Activated naive CD4-positive, alpha-beta T cell treated with anti-CD3 and anti-CD28 coated beads for 36 hours (primary cell): ENCODE results near the gene PDCD1LG2. TPM values are rescaled to one million over a fixed set of nuclear protein-coding genes. Genes with fewer than 3 reads are reported as not detected.

Experiments used
- CTCF ChIA-PET: fragments of 350-600 bp; sonication (Branson Sonifier 250); formaldehyde crosslinking; loops from one replicate; lab custom pipeline; 2021; ENCODE audit warnings: antibody characterized with exemption; lab: Charles Lee
- DNase-seq: peaks from one replicate; pipeline ENCODE4 v3.0.0-alpha.2; 2020
- H3K27ac Mint-ChIP-seq: one replicate; pipeline ENCODE4 v1.8.0; 2021; ENCODE audit warnings: mild to moderate bottlenecking, mixed read lengths
- H3K27me3 Mint-ChIP-seq: one replicate; pipeline ENCODE4 v1.8.0; 2021; ENCODE audit warnings: low read depth, mixed read lengths
- H3K36me3 Mint-ChIP-seq: one replicate; pipeline ENCODE4 v1.8.0; 2021; ENCODE audit warnings: low read depth, mixed read lengths
- H3K4me1 Mint-ChIP-seq: one replicate; pipeline ENCODE4 v1.8.0; 2021; ENCODE audit warnings: low read depth, mixed read lengths
- H3K4me3 Mint-ChIP-seq: one replicate; pipeline ENCODE4 v1.8.0; 2021; ENCODE audit warnings: mild to moderate bottlenecking, moderate library complexity, mixed read lengths
- H3K9me3 Mint-ChIP-seq: one replicate; pipeline ENCODE4 v1.8.0; 2021; ENCODE audit warnings: mixed read lengths
- intact Hi-C: fragments of 100-400 bp; cut with micrococcal nuclease; formaldehyde crosslinking; loops from one replicate; pipeline ENCODE4 v1.15.1; 2023
- total RNA-seq, 2 experiments: library from RNA; stranded (reverse); gene quantifications; one replicate each; pipeline ENCODE4 v1.2.3, GENCODE V29; 2021

The PDCD1LG2 gene
- total RNA-seq, 2 experiments from 2014 or later = 0.10 TPM; not detected in 1

DNA sequence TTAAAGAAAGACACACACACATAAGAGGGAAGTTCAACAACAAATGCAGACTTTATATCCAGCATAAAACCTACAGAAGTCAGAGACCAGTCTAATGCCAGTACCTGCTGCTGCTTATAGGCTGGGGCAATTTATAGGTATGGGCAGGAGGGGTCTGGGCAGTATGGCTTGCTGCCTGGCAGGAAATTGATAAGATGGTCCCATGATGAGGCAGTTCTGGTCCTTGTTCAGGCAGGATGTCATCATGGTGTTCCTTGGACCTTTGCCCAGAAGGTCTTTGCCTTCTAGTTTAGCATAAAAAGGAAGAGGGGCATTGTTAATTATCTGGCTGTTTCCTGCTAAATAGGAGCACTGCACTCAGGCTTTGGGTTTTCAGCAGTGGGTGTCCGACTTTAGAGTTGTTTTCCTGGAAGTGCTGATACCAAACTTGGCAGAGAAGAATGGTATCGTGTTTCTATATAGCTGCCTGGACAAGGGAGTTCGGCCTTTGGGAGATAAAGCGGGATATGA lies 10.4 kb upstream of the PDCD1LG2 start:
- Mint-ChIP-seq H3K4me1 (peaks cover 5% of the 10 kb centered on the region), H3K27me3 (peaks cover 2% of the 10 kb centered on the region), H3K4me3 (no peak overlapping the region), H3K9me3 (peaks cover 14% of the 10 kb centered on the region), H3K36me3 (no peaks in the 10 kb centered on the region), H3K27ac (no peak overlapping the region)
- intact Hi-C loops = no loop called here
- CTCF ChIA-PET = no interaction called here
- no peak for DNase-seq

- H3K4me1 Mint-ChIP-seq = peaks cover 6% of the 10 kb centered on the region
Observed at GRCh38 chr9:5500441-5501235, 9.7 kb upstream of the PDCD1LG2 start.

GRCh38 chr9:5502553-5502952 lies 7.8 kb upstream of the PDCD1LG2 start:
- DNase-seq = no peak
- peaks cover 2% of the 10 kb centered on the region for H3K27me3 Mint-ChIP-seq
- CTCF ChIA-PET = interaction anchor here (1.6 kb wide), 1 partner anchor 87 kb away, joined by 5 read pairs; no protein-coding TSS in a partner anchor
- no peak overlapping the region for H3K27ac Mint-ChIP-seq
- H3K9me3 Mint-ChIP-seq = peaks cover 14% of the 10 kb centered on the region
- no peaks in the 10 kb centered on the region for H3K36me3 Mint-ChIP-seq
- H3K4me1 Mint-ChIP-seq = peaks cover 6% of the 10 kb centered on the region
- intact Hi-C loops = no loop called here
- H3K4me3 Mint-ChIP-seq = no peak overlapping the region

More at GRCh38 chr9:5500441-5501235, 9.7 kb upstream of the PDCD1LG2 start:
- H3K27me3 Mint-ChIP-seq = peaks cover 2% of the 10 kb centered on the region
- no peak overlapping the region for H3K4me3 Mint-ChIP-seq
- CTCF ChIA-PET = no interaction called here
- no peak for DNase-seq
- peaks cover 14% of the 10 kb centered on the region for H3K9me3 Mint-ChIP-seq
- intact Hi-C loops = no loop called here
- H3K27ac Mint-ChIP-seq = no peak overlapping the region
- H3K36me3 Mint-ChIP-seq = no peaks in the 10 kb centered on the region

- H3K27ac Mint-ChIP-seq = no peak overlapping the region
- DNase-seq = no peak
- H3K27me3 Mint-ChIP-seq = peaks cover under 1% of the 10 kb centered on the region
- H3K4me1 Mint-ChIP-seq = peaks cover 36% of the 10 kb centered on the region
- H3K36me3 Mint-ChIP-seq = no peaks in the 10 kb centered on the region
- CTCF ChIA-PET = interaction anchor here (2.2 kb wide), 1 partner anchor 79 kb away, joined by 15 read pairs; no protein-coding TSS in a partner anchor
- no peak overlapping the region for H3K4me3 Mint-ChIP-seq
- peaks cover 4% of the 10 kb centered on the region for H3K9me3 Mint-ChIP-seq
- intact Hi-C loops = no loop called here
Observed at GRCh38 chr9:5509573-5509972, 758 bp upstream of the PDCD1LG2 start.

DNA sequence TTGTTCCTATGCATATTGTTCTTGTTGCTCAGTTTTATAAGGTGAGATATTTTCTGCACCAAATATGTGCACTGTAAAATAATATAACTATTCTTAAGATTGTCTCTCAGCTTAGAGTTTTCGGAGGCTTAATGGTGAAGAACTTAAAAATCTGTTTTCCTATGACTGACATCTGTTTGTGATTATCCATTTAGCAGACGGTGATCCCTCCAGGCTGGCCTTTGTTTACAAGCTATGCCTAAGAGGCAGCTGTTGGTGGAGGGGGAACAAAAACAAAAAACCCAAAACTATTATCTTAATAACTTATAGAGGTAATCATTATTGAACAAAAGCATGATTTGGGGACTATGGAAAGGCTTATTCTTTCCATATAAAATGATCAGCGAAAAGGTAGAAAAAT lies 658 bp downstream of the PDCD1LG2 start:
- Mint-ChIP-seq H3K36me3 (no peaks in the 10 kb centered on the region), H3K27me3 (no peaks in the 10 kb centered on the region)

DNA sequence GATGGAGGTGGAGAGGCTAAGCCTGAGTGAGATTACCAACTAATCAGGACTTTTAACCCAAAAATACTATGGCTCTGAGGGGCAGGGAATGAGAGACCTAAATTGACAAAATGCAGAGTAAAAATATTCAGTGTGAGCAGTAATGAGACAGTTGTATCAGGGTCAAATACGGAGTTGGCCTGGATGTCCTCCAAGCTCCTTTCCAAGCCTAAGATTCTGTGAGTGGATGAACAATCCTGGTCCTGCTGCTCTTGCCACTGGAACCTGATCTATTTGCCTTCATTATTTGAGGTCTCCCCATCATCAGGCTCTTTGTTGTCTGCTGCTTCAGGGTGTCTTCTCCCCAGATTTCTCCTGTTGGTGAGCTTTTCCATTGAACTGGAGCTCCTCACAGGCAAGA lies 1.1 kb downstream of the PDCD1LG2 start:
- CTCF ChIA-PET = interaction anchor here (0.6 to 2.2 kb wide), 7 partner anchors 18 to 325 kb away, joined by 3 to 15 read pairs (median 5); partner anchors contain the start of genes CD274 and INSL6
- Mint-ChIP-seq H3K27ac (no peak overlapping the region), H3K36me3 (no peaks in the 10 kb centered on the region), H3K4me3 (no peak overlapping the region), H3K4me1 (peaks cover 31% of the 10 kb centered on the region), H3K27me3 (no peaks in the 10 kb centered on the region), H3K9me3 (no peaks in the 10 kb centered on the region)
- intact Hi-C loops = loop anchor here (2.0 to 5.0 kb wide), 3 partner anchors 51 to 331 kb away; no protein-coding TSS in a partner anchor
- DNase-seq = no peak

More for the DNA sequence above, 658 bp downstream of the PDCD1LG2 start:
- H3K9me3 Mint-ChIP-seq = no peaks in the 10 kb centered on the region
- intact Hi-C loops = loop anchor here (1.0 to 5.0 kb wide), 9 partner anchors 7 to 331 kb away; no protein-coding TSS in a partner anchor
- H3K4me1 Mint-ChIP-seq = peaks cover 31% of the 10 kb centered on the region
- no peak overlapping the region for H3K4me3 Mint-ChIP-seq
- no peak overlapping the region for H3K27ac Mint-ChIP-seq
- CTCF ChIA-PET = interaction anchor here (0.5 to 2.2 kb wide), 9 partner anchors 18 to 325 kb away, joined by 3 to 15 read pairs (median 5); partner anchors contain the start of gene INSL6
- DNase-seq = no peak

DNA sequence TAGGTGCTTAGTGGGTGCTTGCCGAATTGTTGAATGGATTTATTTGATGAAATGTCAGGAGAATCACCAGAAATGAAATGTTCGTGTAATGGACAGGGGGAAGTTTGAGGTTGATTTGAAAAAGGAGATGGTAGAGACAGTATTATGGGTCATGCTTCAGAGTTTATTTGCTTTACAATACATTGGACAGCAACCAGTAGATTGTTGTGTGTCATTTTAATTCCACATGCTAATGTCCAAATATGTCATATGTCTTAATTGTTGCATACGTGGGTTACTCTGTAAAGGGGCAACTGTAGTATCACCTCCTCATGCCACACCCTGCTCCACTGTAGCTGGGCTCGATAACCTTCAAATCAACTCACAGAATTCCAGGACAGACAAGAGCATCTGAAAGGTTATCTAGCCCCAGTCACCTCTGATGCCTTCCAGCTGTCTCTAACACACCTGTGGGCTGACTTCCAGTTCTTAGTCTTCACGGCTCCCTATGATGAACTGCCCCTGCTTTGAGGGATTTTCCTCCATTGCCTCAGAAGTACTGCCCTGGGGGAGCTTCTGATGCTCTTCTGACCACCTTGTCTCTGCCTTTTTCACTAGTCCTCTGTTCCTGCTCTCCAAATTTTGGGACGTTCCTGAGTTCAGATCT lies 1.7 kb downstream of the PDCD1LG2 start:
- intact Hi-C loops = loop anchor here (2.0 to 5.0 kb wide), 3 partner anchors 51 to 330 kb away; no protein-coding TSS in a partner anchor
- no peaks in the 10 kb centered on the region for H3K9me3 Mint-ChIP-seq
- no peak overlapping the region for H3K27ac Mint-ChIP-seq
- H3K36me3 Mint-ChIP-seq = no peaks in the 10 kb centered on the region
- CTCF ChIA-PET = interaction anchor here (0.6 to 2.1 kb wide), 5 partner anchors 19 to 326 kb away, joined by 3 to 12 read pairs (median 5); partner anchors contain the start of genes CD274 and INSL6
- no peak overlapping the region for H3K4me3 Mint-ChIP-seq
- DNase-seq = no peak
- H3K27me3 Mint-ChIP-seq = no peaks in the 10 kb centered on the region
- H3K4me1 Mint-ChIP-seq = peaks cover 31% of the 10 kb centered on the region

GRCh38 chr9:5512658-5513452 lies 2.5 kb downstream of the PDCD1LG2 start:
- H3K27me3 Mint-ChIP-seq = no peaks in the 10 kb centered on the region
- intact Hi-C loops = loop anchor here (5.0 kb wide), 2 partner anchors 249 to 329 kb away; no protein-coding TSS in a partner anchor
- CTCF ChIA-PET = interaction anchor here (1.0 kb wide), 1 partner anchor 46 kb away, joined by 3 read pairs; no protein-coding TSS in a partner anchor
- peaks cover 35% of the 10 kb centered on the region for H3K4me1 Mint-ChIP-seq
- H3K27ac Mint-ChIP-seq = no peak overlapping the region
- H3K4me3 Mint-ChIP-seq = no peak overlapping the region
- no peaks in the 10 kb centered on the region for H3K9me3 Mint-ChIP-seq
- DNase-seq = no peak
- H3K36me3 Mint-ChIP-seq = no peaks in the 10 kb centered on the region

GRCh38 chr9:5513966-5514616 lies 3.8 kb downstream of the PDCD1LG2 start:
- no peak for DNase-seq
- CTCF ChIA-PET = no interaction called here
- H3K4me3 Mint-ChIP-seq = no peak overlapping the region
- intact Hi-C loops = loop anchor here (5.0 kb wide), 2 partner anchors 248 to 328 kb away; no protein-coding TSS in a partner anchor
- H3K27me3 Mint-ChIP-seq = no peaks in the 10 kb centered on the region
- H3K4me1 Mint-ChIP-seq = peaks cover 47% of the 10 kb centered on the region
- H3K36me3 Mint-ChIP-seq = no peaks in the 10 kb centered on the region
- H3K27ac Mint-ChIP-seq = no peak overlapping the region
- no peaks in the 10 kb centered on the region for H3K9me3 Mint-ChIP-seq

DNA sequence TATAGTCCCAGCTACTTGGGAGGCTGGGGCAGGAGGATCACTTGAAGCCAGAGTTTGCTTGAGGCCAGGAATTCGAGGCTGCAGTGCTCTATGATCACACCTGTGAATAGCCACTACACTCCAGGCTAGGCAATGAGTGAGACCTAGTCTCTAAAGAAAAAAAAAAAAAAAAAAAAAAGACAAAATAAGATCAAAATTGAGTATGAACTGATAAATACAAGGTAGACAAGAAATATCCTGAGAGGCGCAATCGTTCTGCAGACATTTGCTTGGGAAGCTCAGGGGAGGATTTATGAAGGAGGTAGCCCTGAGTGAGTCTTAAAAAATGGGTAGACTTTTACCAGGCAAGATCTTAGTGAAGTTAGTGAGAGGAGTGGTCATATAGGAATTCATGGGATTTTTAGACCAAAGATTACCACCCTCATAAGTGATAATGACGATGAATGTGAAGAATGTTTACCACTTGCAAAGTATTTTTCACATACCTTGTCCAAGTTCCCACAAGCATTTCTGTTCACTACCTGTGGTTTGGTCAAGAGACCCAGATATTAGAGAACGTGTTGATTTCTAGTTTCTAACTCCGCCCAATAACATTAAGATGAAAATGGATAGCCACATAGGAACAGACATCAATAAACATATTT lies 4.4 kb downstream of the PDCD1LG2 start:
- DNase-seq = no peak
- Mint-ChIP-seq H3K27me3 (no peaks in the 10 kb centered on the region), H3K27ac (no peak overlapping the region), H3K4me1 (peaks cover 48% of the 10 kb centered on the region), H3K36me3 (no peaks in the 10 kb centered on the region), H3K9me3 (no peaks in the 10 kb centered on the region), H3K4me3 (no peak overlapping the region)
- intact Hi-C loops = loop anchor here (5.0 kb wide), 2 partner anchors 248 to 328 kb away; no protein-coding TSS in a partner anchor
- CTCF ChIA-PET = no interaction called here

GRCh38 chr9:5515261-5515650 lies 4.9 kb downstream of the PDCD1LG2 start:
- CTCF ChIA-PET = no interaction called here
- H3K4me1 Mint-ChIP-seq = peaks cover 43% of the 10 kb centered on the region

More at GRCh38 chr9:5515261-5515650, 4.9 kb downstream of the PDCD1LG2 start:
- no peaks in the 10 kb centered on the region for H3K9me3 Mint-ChIP-seq
- no peak overlapping the region for H3K27ac Mint-ChIP-seq
- no peaks in the 10 kb centered on the region for H3K27me3 Mint-ChIP-seq
- no peak for DNase-seq
- H3K36me3 Mint-ChIP-seq = no peaks in the 10 kb centered on the region
- intact Hi-C loops = no loop called here
- no peak overlapping the region for H3K4me3 Mint-ChIP-seq
